Measurements from ENCODE around the gene NINJ1. TPM values are rescaled to one million over a fixed set of nuclear protein-coding genes. Genes with fewer than 3 reads are reported as not detected.

NINJ1 gene
- total and polyA plus RNA-seq, 8 donors = 9.3 to 153 (median 34.6) TPM

GRCh38 chr9:93167185-93167584 is 33.1 kb upstream of the NINJ1 start:
- no peak overlapping the region for H3K27ac ChIP-seq
- TF ChIP-seq POLR2AphosphoS5 (IDR thresholded peaks at IDR 0.05) (no peak), CTCF (IDR thresholded peaks at IDR 0.05) (no peak)
- no peak overlapping the region for H3K4me3 ChIP-seq

GRCh38 chr9:93166699-93167098 is 32.6 kb upstream of the NINJ1 start:
- H3K4me3 ChIP-seq = no peak overlapping the region
- peaks cover 0 to 20% (median 4%) of the 10 kb centered on the region in 4 donors for H3K4me1 ChIP-seq
- TF ChIP-seq EP300 (IDR thresholded peaks at IDR 0.05) (no peak), POLR2AphosphoS5 (IDR thresholded peaks at IDR 0.05) (no peak), POLR2A (IDR thresholded peaks at IDR 0.05) (no peak), CTCF (IDR thresholded peaks at IDR 0.05) (no peak)
- peak overlapping the region in 1 of 5 donors; percentile 7 for H3K27ac ChIP-seq
- no peaks in the 10 kb centered on the region for H3K27me3 ChIP-seq
- no peaks in the 10 kb centered on the region for H3K36me3 ChIP-seq
- 47 to 62% (median 52%) methylated on average over 7 of the region's 7 CpGs for WGBS, 5 donors
- intact Hi-C loops (cut with DNase I; ENCODE audit: low total_unique reads) = no loop called here
- H3K9me3 ChIP-seq = no peaks in the 10 kb centered on the region
- no peak for DNase-seq

More at GRCh38 chr9:93167185-93167584, 33.1 kb upstream of the NINJ1 start:
- H3K27me3 ChIP-seq = no peaks in the 10 kb centered on the region
- WGBS, 5 donors = 86 to 97% (median 94%) methylated on average over 6 of the region's 6 CpGs
- DNase-seq = no peak
- intact Hi-C loops (cut with DNase I; ENCODE audit: low total_unique reads) = no loop called here
- no peaks in the 10 kb centered on the region for H3K9me3 ChIP-seq
- peaks cover 0 to 20% (median 3%) of the 10 kb centered on the region in 4 donors for H3K4me1 ChIP-seq
- H3K36me3 ChIP-seq = no peaks in the 10 kb centered on the region

GRCh38 chr9:93164085-93164484 is 30.0 kb upstream of the NINJ1 start:
- Histone ChIP-seq H3K27ac (no peak overlapping the region), H3K36me3 (no peaks in the 10 kb centered on the region), H3K9me3 (no peaks in the 10 kb centered on the region), H3K4me3 (no peak overlapping the region), H3K27me3 (no peaks in the 10 kb centered on the region), H3K4me1 (peaks cover 0 to 30% (median 14%) of the 10 kb centered on the region in 4 donors)
- no peak for DNase-seq
- intact Hi-C loops (cut with DNase I; ENCODE audit: low total_unique reads) = loop anchor here (5.0 kb wide), 1 partner anchor 138 kb away; no protein-coding TSS in a partner anchor
- 83 to 97% (median 89%) methylated on average over 10 to 13 of the region's 13 CpGs for WGBS, 5 donors
- no peak for TF ChIP-seq EP300 (IDR thresholded peaks at IDR 0.05)
- no peak for TF ChIP-seq POLR2AphosphoS5 (IDR thresholded peaks at IDR 0.05)
- no peak for TF ChIP-seq CTCF (IDR thresholded peaks at IDR 0.05)
- no peak for TF ChIP-seq POLR2A (IDR thresholded peaks at IDR 0.05)

- TF ChIP-seq CTCF (IDR thresholded peaks at IDR 0.05) (no peak), POLR2AphosphoS5 (IDR thresholded peaks at IDR 0.05) (no peak), EP300 (IDR thresholded peaks at IDR 0.05) (no peak)
- peak in 1 of 2 donors; percentile 76 for DNase-seq
- intact Hi-C loops (cut with DNase I; ENCODE audit: low total_unique reads) = loop anchor here (5.0 kb wide), 1 partner anchor 140 kb away; no protein-coding TSS in a partner anchor
- Histone ChIP-seq H3K27me3 (no peaks in the 10 kb centered on the region), H3K4me1 (peaks cover 0 to 25% (median 6%) of the 10 kb centered on the region in 4 donors), H3K27ac (no peak overlapping the region), H3K36me3 (no peaks in the 10 kb centered on the region), H3K9me3 (no peaks in the 10 kb centered on the region), H3K4me3 (no peak overlapping the region)
- WGBS, 5 donors = 61 to 77% (median 71%) methylated on average over 11 of the region's 11 CpGs
Measured at GRCh38 chr9:93161786-93162562, 27.9 kb upstream of the NINJ1 start.
